GM19328 (cell line): Measurements from ENCODE around the gene PEMT.

Experiments
- ATAC-seq: cut with Tn5 transposase; IDR thresholded peaks from one replicate; pipeline ENCODE4 v1.9.1; 2021; ENCODE audit warnings: mild to moderate bottlenecking, moderate library complexity; ENCODE audit not compliant: unreplicated experiment

The PEMT gene

DNA sequence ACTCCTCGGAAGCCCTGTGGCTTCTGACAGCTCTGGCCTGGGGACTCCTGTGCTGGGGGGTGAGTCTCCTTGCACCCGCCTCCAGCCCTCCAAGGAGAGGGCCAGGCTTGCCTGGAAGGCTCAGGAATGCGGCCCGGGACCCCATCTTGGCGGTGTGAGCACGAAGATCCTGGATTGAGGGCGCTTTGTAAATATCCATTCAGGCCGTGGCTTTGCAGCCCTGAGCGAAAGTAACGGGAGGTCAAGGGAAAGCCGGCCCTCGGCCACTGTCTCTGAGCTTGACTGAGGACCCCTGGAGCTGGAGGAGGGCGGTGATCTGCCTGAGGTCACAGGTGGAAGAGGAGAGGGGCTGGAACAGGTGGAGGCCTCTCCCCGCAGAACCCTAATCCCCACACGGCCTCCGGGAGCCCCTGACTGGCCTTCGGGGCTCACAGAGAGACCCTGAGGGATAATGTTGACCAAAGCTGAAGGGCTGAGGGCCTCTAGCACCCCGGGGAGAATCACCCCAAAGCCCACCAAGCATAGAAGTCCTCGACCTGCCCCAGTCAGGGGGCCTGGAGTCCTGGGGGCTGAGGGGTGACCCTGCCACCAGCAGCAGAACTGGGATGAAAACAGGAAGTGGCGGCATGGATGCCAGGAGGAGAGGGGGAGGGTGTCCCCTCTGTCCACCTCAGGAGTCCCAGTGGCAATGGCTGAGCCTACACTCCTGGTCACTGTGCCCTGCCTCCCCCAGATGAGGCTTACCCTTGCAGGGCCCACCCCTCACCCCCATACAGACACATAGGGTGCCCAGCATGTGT lies 87.0 kb downstream of the PEMT start:
- no peak for ATAC-seq

DNA sequence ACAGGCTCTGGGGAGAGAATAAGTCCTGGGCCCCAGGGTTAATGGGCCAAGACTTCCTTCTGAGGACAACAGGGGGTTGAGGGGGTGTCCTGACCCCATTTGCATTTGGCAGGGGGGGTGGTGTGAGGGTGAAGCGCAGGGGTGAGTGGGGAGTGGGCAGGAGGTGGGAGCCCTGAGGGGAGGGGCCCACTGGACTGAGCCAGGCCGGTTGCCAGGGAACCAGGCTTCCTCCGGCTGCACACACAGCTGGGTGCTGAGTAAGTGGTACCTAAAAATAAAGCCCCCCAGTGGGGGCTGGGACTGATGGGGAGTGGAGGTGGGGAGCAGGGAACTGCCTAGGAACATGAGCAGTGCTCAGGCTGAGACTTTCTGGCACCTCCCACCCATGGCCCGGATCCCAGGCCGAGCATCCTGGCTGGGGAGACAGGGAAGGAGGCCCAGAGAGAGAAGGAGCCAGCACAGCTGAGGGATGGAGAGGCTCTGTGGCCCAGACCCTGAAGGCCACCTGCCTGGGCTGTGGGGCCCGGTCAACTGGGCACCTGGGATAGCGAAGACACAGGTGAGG lies 87.9 kb downstream of the PEMT start:
- ATAC-seq, result no peak

DNA sequence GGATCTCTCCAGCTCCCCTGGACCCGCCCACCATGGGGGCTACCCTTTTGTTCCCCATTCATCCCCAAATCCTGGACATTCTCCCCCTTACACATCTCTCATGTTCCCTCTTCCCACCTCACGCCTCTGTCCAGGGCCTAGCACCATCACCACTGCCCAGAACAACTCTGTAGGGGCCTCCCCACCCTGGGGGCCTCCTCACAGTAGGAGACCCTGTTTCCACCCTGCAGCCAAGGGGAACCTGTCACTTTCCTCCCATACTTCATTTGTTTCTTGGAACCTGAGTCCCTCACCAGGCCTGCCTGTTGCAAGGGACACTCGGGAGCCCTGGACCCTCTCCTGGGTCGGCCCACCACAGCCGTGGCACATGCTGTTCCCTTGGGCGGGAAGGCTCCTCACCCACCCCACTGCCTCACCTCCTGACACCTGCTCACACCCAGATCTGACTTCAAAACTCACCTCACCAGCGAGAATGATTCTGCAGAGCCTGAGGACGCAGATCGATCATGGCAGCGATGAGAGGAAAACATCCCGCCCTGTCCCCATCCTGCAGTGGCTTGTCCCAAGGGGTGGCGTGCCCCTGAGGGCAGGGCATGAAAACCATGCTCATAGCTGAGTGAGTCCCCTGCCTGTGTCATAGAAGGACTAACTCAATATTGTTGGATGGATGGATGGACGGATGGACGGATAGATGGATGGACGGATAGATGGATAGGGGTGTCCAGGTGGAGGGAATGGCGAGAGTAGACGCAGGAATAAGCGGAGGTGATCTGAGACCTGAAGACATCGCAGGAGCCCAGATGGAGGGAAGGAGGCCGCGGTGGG lies 88.6 kb downstream of the PEMT start:
- no peak for ATAC-seq

DNA sequence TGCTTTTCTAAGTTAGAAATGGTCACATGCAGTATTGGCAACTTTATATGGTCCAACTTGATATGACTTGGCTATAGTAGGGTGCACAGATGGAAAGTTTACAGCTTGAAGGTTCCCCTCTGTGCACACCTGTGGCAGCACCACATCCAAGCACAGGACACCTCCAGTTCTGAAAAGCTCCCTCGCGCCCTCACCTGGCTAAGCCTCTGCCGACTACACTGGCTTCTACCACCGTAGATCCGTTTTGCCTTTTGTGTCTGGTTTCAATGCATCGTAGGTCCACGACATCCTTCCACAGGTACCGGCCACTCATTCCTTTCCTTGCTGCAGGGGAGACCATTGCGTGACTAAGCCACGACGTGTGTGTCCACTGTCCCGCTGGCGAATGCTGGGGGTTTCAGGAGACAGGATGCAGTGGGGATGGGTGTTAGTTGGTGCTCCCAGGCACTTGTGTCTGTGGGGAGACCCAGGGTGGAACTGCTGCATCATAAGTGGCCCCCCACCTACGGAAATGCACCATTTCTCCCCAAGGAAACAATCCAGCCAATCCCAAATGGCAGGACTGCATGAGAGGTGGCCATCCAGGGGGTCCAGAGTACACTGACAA lies 90.4 kb downstream of the PEMT start:
- ATAC-seq, result no peak

DNA sequence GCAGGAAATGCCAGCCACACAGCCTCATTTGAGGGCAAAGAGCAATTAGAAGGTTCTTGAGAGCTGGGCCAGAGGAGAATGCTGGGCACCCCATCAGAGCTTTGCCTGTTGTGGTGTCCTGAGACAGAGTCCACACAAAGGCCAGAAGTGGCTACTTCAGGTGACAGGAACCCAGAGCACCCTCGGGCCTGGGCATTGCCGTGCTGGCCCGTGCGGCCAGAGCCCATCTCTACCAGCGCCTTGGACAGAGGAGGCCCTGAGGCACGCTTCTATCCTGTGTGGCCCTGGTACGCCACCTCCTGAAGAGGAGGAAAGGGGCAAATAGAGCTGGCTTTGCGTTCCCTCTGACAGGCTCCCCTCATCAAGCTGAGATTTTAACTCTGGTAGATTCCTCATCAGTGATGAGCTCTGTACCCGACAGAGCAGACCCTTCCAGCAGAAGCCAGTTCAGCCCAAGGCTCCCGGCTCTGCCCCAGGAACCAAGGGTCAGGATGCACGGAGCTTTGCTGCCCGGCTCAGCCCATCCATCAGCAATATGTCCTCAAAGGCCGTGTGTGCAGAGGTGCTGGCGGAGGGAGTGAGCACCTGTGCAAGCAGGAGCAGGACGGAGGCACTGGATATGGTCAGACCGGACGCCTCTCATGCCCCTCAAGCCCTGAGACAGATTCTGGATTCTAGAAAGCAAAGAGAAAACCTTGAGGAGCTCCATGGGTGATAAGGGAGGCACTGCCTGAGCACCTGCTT lies 91.9 kb downstream of the PEMT start:
- no peak for ATAC-seq

DNA sequence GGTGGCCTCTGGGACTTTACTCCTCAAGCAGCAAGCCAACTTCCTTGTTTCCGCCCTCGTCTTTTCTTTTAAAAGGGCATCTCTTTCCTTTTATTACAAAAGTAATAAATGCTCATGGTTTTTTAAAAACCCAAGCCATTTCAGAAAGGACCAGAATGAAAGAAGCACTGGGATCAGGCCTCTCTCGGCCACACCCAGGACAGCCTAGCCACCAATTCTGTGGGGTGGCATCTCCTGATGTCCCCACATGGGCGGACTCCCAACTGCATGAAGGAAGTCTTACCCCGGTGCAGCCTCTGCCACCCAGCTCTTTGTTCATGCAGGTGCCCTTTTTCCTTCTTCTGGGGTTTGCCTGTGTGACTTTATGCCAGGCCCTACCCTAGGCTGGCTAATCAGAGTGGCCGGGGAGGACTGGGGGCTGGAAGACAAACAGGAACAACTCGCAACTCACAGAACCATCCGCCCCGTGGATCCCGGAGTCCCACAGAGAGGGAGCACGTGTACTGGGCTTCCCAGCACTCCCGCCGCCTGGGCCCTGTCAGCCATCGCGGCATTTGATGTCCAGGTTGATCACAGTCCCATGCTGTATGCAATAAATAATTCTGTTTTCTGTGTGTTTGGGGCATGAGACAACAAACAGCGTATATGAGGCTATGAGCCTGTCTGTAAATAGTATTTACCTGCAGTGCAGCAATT lies 92.8 kb downstream of the PEMT start:
- no peak for ATAC-seq

DNA sequence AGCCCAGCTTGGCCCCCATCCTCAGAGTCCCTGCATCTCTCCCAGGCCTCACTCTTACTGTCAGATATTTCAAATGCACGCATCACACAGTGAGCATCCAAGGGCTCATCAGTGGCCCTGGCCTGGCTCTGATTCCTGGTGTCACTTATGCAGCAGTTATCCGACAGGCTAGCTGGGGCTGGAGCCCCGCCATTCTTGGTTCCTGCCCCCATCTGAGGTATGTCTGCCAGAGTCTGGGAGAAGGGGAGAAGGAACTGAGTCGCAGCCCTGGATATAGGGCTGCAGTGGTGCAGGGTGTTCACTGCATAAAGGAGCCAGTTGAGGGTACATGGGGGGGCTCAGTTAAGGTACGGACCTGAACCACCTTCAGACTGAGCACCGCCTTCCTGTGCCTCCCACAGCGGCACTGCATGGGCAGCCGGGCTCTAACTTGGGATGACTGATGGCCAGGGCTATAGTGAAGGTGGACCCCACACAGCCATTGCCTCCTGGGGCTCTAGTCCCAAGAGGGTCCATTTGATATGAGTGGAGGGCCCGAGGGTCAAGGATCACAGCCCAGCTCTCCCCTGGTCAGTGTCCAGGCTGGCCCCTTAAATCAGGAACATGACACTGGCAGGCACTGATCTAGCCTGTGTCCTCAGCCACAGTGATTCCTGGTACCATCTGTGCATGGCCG lies 93.5 kb downstream of the PEMT start:
- no peak for ATAC-seq

DNA sequence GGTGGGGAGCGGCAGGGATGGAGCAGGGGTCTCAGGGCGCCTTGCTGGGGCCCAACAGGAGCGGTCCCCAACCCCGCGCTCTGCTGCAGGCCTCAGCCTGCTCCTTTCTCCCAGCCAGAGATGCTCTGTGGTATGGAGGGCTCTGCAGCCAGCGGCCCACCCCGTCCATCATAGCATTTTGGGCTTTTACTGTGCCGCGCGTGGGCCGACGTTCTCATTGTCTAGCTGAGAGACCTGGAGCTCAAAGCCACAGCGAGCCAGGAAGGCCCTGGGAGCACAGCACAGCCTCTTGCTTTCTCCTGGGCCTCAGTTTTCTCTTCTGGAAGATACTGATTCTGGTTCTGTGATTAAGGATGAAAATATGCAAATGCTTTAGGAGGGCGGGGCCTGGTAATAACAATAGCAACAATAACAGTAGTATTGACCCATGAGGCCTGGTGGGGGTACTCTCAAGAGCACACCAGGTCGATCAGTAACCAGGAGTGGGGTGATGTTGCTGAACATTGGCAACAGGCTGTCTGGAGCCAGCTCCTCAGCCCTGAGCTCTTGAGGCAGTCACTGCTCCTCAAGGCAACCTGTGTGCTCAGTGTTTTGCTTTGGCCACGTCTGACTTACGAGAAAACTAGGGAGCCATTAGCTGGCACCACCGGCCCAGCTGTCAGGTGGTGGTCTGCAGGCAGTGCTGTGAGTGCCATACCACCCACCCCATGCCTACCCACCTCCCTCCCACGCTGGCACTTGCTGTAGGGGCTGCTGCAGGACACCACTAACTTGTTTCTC lies 94.3 kb downstream of the PEMT start:
- ATAC-seq, result no peak

DNA sequence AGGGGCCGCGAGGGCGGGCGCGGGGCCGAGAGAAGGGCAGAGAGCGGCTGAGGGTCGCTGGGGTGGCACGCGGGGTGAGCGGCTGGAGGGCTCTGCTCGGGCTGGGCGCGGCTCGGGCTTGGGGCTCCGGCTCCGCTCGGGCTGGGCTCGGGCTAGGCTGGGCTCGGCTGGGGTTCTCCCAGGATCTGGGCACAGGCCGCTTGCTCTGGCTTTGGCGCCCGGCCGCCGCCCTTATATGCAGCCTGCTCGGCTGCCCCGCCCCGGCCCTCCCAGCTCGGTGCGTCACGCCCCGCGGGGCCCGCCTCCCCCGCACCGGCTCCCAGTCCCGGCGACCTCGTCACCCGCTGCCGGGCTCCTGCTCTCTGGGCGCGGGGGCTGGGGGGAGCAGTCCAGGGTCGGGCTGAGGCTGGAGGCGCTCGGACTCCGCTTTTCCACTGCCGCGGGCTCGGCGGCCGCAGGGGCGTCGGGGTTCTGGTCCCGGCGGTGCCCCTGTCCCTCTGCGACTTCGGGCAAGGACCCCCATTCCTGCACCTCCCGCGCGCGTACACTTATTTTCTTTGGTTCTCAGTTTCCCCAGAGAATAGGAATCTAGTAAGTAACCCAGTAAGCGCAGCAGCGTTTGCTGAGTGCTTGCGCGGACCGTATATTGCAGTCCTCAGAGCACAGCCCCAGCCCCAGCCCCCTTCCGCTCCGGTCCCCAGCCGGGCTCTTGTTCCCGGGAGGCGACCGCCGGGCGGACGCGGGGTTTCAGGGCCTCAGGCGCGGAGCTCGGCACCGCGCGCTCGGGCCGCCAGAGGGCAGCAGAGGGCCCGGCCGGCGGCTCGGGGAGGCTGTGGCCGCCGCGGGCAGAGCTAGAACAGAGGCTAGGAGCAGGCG lies 95.1 kb downstream of the PEMT start, which contains the start of gene RASD1:
Gene RASD1 (minus strand): TSS at position 207 of the 876 bp plus-strand sequence. CDS start 214 bp downstream, outside the sequence.
- ATAC-seq, result no peak

DNA sequence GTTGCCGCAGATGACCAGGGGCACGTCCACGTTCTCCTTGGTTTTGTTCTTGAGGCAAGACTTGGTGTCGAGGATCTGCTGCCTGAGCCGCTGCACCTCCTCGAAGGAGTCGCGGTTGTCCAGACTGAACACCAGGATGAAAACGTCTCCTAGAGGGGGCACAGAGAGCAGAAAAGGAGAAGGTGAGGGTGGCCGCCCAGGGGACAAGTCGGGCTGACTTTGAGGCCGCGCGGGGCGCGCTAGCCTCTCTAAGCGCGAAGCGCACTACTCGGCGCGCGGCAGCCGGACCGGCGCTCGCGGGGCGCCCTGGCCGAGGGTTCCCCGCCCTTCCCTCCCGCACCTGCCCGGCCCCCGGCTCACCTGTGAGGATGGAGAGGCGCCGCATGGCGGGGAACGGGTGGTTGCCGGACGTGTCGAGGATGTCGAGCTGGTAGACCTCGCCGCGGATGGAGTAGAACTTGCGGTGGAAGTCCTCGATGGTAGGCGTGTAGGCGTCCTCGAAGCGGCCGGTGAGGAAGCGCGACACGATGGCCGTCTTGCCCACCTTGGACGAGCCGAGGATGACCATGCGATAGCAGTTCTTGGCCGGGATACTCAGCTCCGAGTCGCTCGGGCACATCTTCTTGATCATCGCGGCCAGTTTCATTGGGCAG lies 95.8 kb downstream of the PEMT start:
- no peak for ATAC-seq

DNA sequence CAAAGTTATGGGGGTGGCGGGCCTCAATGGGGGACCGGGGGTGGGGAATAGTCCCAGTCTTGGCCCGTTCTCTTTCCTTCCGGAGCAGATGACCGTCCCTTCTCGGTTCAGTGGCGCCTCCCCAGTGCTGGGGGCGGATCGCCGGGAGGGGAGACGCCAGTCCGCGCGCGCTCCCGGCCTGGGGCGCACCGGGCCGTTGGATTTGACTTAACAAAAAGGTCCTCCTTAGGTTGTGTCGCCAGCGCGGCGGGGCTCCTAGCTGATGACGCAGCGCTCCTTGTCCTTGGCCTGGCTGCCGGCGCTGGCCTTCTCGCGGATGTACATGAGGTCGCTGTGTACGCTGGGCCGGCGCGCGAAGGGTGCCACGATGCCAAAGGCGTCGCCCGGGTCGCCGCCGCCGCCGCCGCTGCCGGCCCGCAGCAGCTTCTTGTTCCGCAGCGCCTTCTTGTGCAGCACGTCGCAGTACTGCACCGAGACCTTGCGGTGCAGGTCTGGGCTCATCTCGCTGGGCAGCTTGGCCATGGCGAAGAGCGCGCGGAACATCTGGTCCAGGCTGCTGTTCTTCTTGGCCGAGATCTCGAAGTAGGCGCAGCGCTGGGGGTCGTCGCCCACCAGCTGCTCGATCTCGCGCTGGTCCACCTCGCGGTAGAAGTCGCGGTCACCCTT lies 96.5 kb downstream of the PEMT start:
- ATAC-seq, result no peak

DNA sequence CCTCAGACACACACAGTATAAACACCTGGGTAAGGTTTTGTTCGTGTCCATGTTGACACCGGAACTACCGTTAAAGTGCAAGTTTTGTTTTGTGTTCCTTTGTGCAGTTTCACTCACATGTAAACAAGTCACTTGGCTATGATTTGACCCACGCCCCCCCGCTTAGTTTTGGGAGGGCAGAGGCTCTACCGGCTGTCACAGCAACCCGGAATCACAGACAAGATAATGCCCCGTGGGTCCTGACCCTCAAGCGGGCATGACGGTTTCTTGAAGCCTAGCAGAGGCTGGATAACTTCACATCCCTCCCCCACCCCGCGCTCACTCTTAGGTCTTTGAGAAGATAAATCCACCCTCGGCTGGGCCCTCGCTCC lies 97.0 kb downstream of the PEMT start:
- ATAC-seq, result no peak

DNA sequence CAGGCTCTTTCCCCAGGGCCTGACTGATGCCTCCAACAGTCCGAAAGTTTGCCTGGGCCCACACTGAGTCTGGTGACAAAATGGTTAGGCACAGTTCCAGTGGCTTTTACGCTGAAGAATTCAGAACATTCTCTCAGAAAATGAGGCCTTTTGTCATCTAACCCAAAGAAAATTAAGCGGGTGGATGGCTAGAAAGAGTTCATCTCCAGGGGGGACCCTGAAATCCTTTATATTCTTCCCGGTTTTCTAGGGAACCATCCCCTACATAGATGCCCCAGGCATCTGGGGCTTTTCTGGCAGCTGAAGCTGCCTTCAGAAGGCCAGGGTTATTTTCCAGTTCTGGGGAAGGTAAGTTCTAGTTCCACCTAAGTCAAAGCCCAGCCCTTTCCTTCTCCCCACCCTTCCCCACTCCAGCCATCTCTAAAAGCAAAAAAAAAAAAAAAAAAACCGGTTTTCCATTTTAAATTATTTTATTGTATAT lies 97.5 kb downstream of the PEMT start:
- ATAC-seq, result no peak

DNA sequence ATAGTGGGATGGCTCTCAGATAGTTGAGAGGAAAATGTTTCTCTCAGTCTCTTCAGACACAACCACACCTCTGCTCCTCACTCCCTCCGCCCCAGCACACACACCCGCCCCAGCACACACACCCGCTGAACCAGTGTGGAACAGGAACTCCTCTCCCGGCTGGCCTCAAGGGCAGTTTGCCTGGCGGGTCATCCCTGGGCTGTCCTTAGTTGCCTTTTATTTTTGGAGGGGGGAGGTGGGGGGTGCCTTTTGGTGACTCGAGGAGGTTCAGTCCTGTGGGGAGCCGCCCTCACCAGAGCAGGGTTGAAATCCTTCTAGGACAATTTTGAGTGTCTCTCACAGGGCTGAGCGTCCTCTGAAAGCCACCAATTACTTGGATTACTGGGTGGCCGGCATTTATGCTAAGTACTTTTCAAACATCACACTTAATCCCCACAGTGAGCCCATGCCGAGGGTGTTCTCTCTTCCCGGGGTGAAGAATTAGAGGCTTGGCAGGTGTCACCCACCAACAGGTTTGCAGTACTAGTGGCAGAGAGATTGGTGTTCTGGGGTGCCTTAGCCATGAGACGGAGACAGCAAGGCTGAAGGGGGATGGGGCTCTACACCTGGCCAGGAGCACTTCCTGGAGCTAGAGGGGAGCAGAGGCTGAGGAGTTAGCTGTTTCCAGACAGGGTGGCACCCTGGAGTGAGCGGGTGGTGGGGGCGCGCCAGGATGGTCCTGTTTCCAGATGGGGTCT lies 98.1 kb downstream of the PEMT start:
- no peak for ATAC-seq

DNA sequence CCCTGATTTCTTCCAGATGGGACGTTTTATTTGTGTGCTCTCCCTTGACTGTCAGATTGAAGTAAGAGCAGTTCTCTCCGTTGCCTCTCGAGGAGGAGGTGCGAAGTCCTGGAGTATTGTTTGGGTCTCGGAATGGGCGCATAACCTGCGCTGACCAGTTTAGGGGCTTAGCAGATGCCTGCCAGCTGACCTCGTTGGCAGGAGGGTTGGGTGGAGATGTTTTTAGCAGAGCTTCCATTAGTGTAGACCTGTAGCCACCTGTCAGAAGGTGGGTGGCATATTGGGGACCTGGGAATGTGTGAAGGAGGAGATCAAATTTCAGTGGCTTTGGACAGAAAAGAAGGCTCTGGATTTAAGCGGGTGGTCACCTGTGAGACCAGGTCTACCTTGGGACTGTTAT lies 98.9 kb downstream of the PEMT start:
- no peak for ATAC-seq

DNA sequence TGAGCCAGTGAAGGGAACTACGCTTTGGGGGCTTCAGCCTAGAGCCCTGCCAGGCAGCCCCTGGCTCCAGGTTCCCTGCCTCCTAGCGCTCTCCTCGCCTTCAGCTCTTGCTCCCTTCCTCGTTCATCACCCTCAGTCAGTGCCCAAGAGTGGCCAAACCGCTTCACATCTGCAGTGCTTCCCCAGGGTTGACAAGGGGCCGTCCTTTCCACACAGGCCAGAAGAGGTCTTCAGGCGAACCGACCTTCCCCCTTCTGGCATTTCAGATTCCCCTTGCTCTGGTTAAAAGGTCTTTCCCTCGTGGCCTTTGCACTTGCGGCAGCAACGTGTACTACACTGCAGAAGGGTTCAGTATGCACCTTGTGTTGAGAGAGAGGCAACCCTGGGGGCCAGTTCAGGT lies 99.4 kb downstream of the PEMT start:
- ATAC-seq, result no peak
